ENCODE results near the gene ROR2.

DNA sequence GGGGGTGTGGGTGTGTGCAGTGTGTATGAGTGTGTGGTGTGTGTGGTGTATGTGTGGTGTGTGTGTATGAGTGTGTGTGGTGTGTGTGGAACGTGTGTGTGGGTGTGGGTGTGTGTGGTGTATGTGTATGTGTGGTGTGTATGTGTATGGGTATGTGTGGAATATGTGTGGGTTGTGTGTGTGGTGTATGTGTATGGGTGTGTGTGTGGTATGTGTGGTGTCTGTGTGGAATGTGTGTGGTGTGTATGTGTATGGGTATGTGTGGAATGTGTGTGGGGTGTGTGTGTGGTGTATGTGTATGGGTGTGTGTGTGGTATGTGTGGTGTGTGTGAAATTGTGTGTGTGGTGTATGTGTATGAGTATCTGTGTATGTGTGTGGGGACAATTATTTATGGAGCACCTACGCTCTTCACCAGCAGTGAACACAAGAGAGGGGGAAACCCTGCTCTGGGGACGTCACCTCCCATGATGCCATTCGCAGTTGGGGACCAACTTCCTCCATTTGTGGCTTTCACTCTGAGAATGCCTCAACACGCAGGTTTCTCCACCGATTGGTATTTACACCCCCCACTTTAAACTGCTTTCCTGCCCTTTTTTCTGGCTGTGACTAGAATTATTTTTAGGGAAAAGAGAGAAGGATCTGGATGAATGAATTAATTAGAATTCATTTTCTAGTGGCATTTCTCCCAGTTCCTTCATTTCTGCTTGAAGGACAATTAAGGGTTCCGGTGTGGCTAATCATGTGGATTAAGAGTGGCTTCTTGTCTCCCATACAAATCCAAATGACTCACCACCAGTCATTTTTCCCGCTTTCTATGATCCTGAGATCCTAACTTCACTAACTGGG is 238.1 kb downstream of the ROR2 start:
- TF ChIP-seq, protein P1, sequence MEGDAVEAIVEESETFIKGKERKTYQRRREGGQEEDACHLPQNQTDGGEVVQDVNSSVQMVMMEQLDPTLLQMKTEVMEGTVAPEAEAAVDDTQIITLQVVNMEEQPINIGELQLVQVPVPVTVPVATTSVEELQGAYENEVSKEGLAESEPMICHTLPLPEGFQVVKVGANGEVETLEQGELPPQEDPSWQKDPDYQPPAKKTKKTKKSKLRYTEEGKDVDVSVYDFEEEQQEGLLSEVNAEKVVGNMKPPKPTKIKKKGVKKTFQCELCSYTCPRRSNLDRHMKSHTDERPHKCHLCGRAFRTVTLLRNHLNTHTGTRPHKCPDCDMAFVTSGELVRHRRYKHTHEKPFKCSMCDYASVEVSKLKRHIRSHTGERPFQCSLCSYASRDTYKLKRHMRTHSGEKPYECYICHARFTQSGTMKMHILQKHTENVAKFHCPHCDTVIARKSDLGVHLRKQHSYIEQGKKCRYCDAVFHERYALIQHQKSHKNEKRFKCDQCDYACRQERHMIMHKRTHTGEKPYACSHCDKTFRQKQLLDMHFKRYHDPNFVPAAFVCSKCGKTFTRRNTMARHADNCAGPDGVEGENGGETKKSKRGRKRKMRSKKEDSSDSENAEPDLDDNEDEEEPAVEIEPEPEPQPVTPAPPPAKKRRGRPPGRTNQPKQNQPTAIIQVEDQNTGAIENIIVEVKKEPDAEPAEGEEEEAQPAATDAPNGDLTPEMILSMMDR (IDR thresholded peaks at IDR 0.05), result no peak
- no peak for TF ChIP-seq ZFX (IDR thresholded peaks at IDR 0.05; ENCODE audit: borderline replicate concordance)

Data from 22Rv1 (cell line).